ENCODE data around the gene PICK1. TPM values are rescaled to one million over a fixed set of nuclear protein-coding genes. Genes with fewer than 3 reads are reported as not detected.

PICK1 gene
- total RNA-seq, 2 experiments from 2014 or later = 21.2 to 25.6 TPM

DNA sequence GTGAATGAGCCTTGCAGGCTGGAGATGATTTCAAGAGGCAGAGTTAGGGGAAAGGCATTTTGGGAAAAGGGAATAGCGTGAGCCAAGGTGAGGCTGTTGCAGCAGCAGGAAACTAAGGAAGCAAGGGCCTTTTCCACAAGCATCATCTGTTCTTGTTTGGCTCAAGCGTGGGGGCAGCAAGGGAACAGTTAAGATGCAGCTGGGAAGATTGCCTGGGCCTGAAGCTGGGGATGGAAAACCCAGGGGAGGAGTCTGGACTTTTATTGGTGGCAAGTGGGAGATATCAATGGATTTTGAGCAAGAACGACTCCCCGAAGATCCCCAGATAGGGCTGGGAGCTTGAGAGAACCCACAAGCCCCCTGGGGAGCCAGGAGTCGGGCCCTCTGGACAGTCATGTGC, 27.3 kb upstream of the PICK1 start:
- no peaks in the 10 kb centered on the region for H3K27me3 ChIP-seq (ENCODE audit: control insufficient read depth in 1 of 2, insufficient read depth in 2 of 2, low read length in 2 of 2)
- H3K4me1 Mint-ChIP-seq (ENCODE audit: low read depth) = no peaks in the 10 kb centered on the region
- no peaks in the 10 kb centered on the region for H3K36me3 Mint-ChIP-seq (ENCODE audit: low read depth)
- POLR2A ChIA-PET = no interaction called here
- H3K9me3 Mint-ChIP-seq = no peaks in the 10 kb centered on the region
- TF ChIP-seq, protein P1, sequence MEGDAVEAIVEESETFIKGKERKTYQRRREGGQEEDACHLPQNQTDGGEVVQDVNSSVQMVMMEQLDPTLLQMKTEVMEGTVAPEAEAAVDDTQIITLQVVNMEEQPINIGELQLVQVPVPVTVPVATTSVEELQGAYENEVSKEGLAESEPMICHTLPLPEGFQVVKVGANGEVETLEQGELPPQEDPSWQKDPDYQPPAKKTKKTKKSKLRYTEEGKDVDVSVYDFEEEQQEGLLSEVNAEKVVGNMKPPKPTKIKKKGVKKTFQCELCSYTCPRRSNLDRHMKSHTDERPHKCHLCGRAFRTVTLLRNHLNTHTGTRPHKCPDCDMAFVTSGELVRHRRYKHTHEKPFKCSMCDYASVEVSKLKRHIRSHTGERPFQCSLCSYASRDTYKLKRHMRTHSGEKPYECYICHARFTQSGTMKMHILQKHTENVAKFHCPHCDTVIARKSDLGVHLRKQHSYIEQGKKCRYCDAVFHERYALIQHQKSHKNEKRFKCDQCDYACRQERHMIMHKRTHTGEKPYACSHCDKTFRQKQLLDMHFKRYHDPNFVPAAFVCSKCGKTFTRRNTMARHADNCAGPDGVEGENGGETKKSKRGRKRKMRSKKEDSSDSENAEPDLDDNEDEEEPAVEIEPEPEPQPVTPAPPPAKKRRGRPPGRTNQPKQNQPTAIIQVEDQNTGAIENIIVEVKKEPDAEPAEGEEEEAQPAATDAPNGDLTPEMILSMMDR (IDR thresholded peaks at IDR 0.05) = no peak
- no peaks in the 10 kb centered on the region for H3K27me3 Mint-ChIP-seq
- H3K4me3 Mint-ChIP-seq = no peak overlapping the region
- H3K36me3 ChIP-seq (ENCODE audit: insufficient read depth, low read length) = no peaks in the 10 kb centered on the region
- intact Hi-C loops (cut with DNase I, micrococcal nuclease) = no loop called here
- H3K9me3 ChIP-seq (ENCODE audit: control insufficient read depth in 1 of 2, insufficient read depth in 1 of 2, low read length in 2 of 2) = no peaks in the 10 kb centered on the region
- no peak overlapping the region for H3K4me3 ChIP-seq (ENCODE audit: low read length)
- no peak overlapping the region for H3K27ac ChIP-seq (ENCODE audit: low read depth in 1 of 2, low read length in 2 of 2)
- DNase-seq (no peak), ATAC-seq (ENCODE audit: poor library complexity) (no peak)
- CTCF ChIA-PET = no interaction called here
- H3K27ac Mint-ChIP-seq = no peak overlapping the region
- no peaks in the 10 kb centered on the region for H3K4me1 ChIP-seq (ENCODE audit: insufficient read depth, low read length)

DNA sequence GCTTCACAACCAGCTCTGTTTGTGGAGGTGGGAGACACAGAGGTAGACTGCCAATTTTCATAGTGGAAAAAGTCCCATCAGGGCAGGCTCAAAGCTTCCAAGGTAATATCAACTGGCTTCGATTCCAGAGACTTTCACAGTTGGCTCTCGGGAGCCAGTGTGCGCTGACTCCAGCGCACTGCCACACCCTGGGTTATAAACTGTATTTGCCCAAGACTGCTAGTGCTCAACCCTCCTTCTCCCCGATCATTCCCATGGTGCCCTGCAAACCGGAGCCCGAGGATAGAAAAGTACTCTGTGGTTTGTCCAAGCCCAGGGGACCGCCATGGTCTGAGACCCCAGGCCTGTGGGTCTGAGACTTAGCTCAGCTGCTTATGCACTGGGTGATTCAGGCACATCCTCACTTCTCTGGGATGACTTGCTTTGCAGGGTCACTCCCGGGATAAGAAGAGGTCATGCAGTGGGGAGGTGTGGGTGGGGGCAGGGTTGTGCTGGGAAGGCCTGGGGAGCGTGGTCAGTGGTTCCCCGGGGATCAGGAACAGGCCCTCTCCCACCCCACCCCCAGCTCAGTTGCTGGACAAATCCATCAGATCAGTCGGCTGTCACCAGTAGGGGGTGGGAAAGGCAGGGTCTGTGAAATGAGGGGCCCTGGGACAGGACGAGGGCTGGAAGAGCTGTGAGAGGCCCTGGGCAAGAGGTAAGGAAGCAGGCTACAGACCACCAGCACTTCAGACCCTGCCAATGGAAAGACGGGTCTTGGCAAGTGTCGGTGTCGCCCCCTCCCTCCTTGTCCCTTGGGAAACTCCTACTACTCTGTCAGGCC, 26.7 kb upstream of the PICK1 start:
- Mint-ChIP-seq H3K36me3 (ENCODE audit: low read depth) (no peaks in the 10 kb centered on the region), H3K9me3 (no peaks in the 10 kb centered on the region), H3K27ac (no peak overlapping the region), H3K4me1 (ENCODE audit: low read depth) (no peaks in the 10 kb centered on the region), H3K27me3 (no peaks in the 10 kb centered on the region), H3K4me3 (no peak overlapping the region)
- Histone ChIP-seq H3K4me1 (ENCODE audit: insufficient read depth, low read length) (no peaks in the 10 kb centered on the region), H3K27ac (ENCODE audit: low read depth in 1 of 2, low read length in 2 of 2) (no peak overlapping the region), H3K36me3 (ENCODE audit: insufficient read depth, low read length) (no peaks in the 10 kb centered on the region), H3K4me3 (ENCODE audit: low read length) (no peak overlapping the region), H3K27me3 (ENCODE audit: control insufficient read depth in 1 of 2, insufficient read depth in 2 of 2, low read length in 2 of 2) (no peaks in the 10 kb centered on the region), H3K9me3 (ENCODE audit: control insufficient read depth in 1 of 2, insufficient read depth in 1 of 2, low read length in 2 of 2) (no peaks in the 10 kb centered on the region)
- intact Hi-C loops (cut with DNase I, micrococcal nuclease) = no loop called here
- no peak for DNase-seq
- ChIA-PET POLR2A (no interaction called here), CTCF (no interaction called here)
- TF ChIP-seq, protein P1 (IDR thresholded peaks at IDR 0.05) = no peak
- no peak for ATAC-seq (ENCODE audit: poor library complexity)

DNA sequence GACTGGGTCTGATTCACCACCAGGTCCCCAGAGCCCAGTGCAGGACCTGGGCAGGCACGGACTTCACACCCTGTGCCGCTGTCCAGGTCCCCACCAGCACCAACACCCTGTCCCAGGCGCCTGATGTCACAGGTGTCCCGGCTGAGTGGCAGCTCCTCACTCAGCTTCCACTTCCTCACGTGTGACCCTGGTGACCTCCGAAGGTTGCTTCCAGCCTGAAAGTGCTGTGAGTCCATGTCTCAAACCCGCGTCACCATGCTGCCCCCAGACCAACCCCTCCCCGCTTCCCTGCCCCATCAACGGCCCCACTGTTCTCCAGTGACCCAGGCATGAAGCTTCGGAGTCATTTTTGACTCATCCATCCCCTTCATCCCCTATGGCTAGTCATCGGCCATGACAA, 25.7 kb upstream of the PICK1 start:
- Histone ChIP-seq H3K4me1 (ENCODE audit: insufficient read depth, low read length) (no peaks in the 10 kb centered on the region), H3K36me3 (ENCODE audit: insufficient read depth, low read length) (no peaks in the 10 kb centered on the region), H3K27ac (ENCODE audit: low read depth in 1 of 2, low read length in 2 of 2) (no peak overlapping the region), H3K4me3 (ENCODE audit: low read length) (no peak overlapping the region), H3K27me3 (ENCODE audit: control insufficient read depth in 1 of 2, insufficient read depth in 2 of 2, low read length in 2 of 2) (no peaks in the 10 kb centered on the region), H3K9me3 (ENCODE audit: control insufficient read depth in 1 of 2, insufficient read depth in 1 of 2, low read length in 2 of 2) (no peaks in the 10 kb centered on the region)
- TF ChIP-seq, protein P1 (IDR thresholded peaks at IDR 0.05) = no peak
- ATAC-seq (ENCODE audit: poor library complexity) (no peak), DNase-seq (no peak)
- Mint-ChIP-seq H3K4me3 (no peak overlapping the region), H3K36me3 (ENCODE audit: low read depth) (no peaks in the 10 kb centered on the region), H3K9me3 (no peaks in the 10 kb centered on the region), H3K27me3 (no peaks in the 10 kb centered on the region), H3K27ac (no peak overlapping the region), H3K4me1 (ENCODE audit: low read depth) (no peaks in the 10 kb centered on the region)
- intact Hi-C loops (cut with DNase I, micrococcal nuclease) = no loop called here
- POLR2A ChIA-PET = no interaction called here
- CTCF ChIA-PET = no interaction called here
